Measurements from ENCODE around the gene FBXO33.

FBXO33 gene

GRCh38 chr14:39417014-39417413 lies 15.2 kb downstream of the FBXO33 start:
- Histone ChIP-seq H3K27me3 (ENCODE audit: low read length) (no peaks in the 10 kb centered on the region), H4K20me1 (ENCODE audit: low read depth, low read length) (no peaks in the 10 kb centered on the region), H3K27ac (ENCODE audit: low read depth, low read length) (no peak overlapping the region), H3K4me2 (ENCODE audit: low read depth, low read length, poor library complexity, severe bottlenecking) (no peak overlapping the region), H3K4me3 (ENCODE audit: insufficient read depth, low read length, poor library complexity, severe bottlenecking) (no peak overlapping the region), H3F3A (ENCODE audit: insufficient read depth) (no peaks in the 10 kb centered on the region), H2AFZ (ENCODE audit: low read depth, low read length, severe bottlenecking) (no peak overlapping the region), H3K9me3 (ENCODE audit: insufficient read depth, low read length) (peaks cover 16% of the 10 kb centered on the region; the same call in 1 of the 2 replicates), H3K79me2 (ENCODE audit: insufficient read depth, low read length) (peaks cover 38% of the 10 kb centered on the region), H3K36me3 (ENCODE audit: low read length) (peaks cover 4% of the 10 kb centered on the region; the same call in 1 of the 2 replicates), H3K9ac (ENCODE audit: low read length) (no peak overlapping the region), H3K9me2 (replicated peaks; ENCODE audit: insufficient read depth, low read length) (no peaks in the 10 kb centered on the region)
- TF ChIP-seq EZH2phosphoT487 (conservative IDR thresholded peaks at IDR 0.05; ENCODE audit: low read length) = no peak
- TF ChIP-seq CTCF (IDR thresholded peaks at IDR 0.05; ENCODE audit: insufficient read depth, low read length, poor library complexity, severe bottlenecking) = no peak

- Histone ChIP-seq H3K4me2 (ENCODE audit: low read depth, low read length, poor library complexity, severe bottlenecking) (no peak overlapping the region), H3K27me3 (ENCODE audit: low read length) (no peaks in the 10 kb centered on the region), H2AFZ (ENCODE audit: low read depth, low read length, severe bottlenecking) (no peak overlapping the region), H3K9me3 (ENCODE audit: insufficient read depth, low read length) (peaks cover 16% of the 10 kb centered on the region; the same call in 1 of the 2 replicates), H3K36me3 (ENCODE audit: low read length) (peaks cover 4% of the 10 kb centered on the region; the same call in 1 of the 2 replicates), H3K9me2 (replicated peaks; ENCODE audit: insufficient read depth, low read length) (no peaks in the 10 kb centered on the region), H3K79me2 (ENCODE audit: insufficient read depth, low read length) (peaks cover 29% of the 10 kb centered on the region), H3K27ac (ENCODE audit: low read depth, low read length) (no peak overlapping the region), H3F3A (ENCODE audit: insufficient read depth) (no peaks in the 10 kb centered on the region), H3K4me3 (ENCODE audit: insufficient read depth, low read length, poor library complexity, severe bottlenecking) (no peak overlapping the region), H4K20me1 (ENCODE audit: low read depth, low read length) (no peaks in the 10 kb centered on the region), H3K9ac (ENCODE audit: low read length) (no peak overlapping the region)
- no peak for TF ChIP-seq CTCF (IDR thresholded peaks at IDR 0.05; ENCODE audit: insufficient read depth, low read length, poor library complexity, severe bottlenecking)
- TF ChIP-seq EZH2phosphoT487 (conservative IDR thresholded peaks at IDR 0.05; ENCODE audit: low read length) = no peak
Observed at GRCh38 chr14:39416072-39416471, 16.2 kb downstream of the FBXO33 start.

- Histone ChIP-seq H2AFZ (ENCODE audit: low read depth, low read length, severe bottlenecking) (no peak overlapping the region), H3K27me3 (ENCODE audit: low read length) (no peaks in the 10 kb centered on the region), H4K20me1 (ENCODE audit: low read depth, low read length) (no peaks in the 10 kb centered on the region), H3K9ac (ENCODE audit: low read length) (no peak overlapping the region), H3F3A (ENCODE audit: insufficient read depth) (no peaks in the 10 kb centered on the region), H3K9me3 (ENCODE audit: insufficient read depth, low read length) (no peaks in the 10 kb centered on the region), H3K9me2 (replicated peaks; ENCODE audit: insufficient read depth, low read length) (no peaks in the 10 kb centered on the region), H3K36me3 (ENCODE audit: low read length) (no peaks in the 10 kb centered on the region), H3K27ac (ENCODE audit: low read depth, low read length) (no peak overlapping the region), H3K79me2 (ENCODE audit: insufficient read depth, low read length) (peaks cover 17% of the 10 kb centered on the region; the same call in 1 of the 2 replicates), H3K4me2 (ENCODE audit: low read depth, low read length, poor library complexity, severe bottlenecking) (no peak overlapping the region), H3K4me3 (ENCODE audit: insufficient read depth, low read length, poor library complexity, severe bottlenecking) (no peak overlapping the region)
- TF ChIP-seq CTCF (IDR thresholded peaks at IDR 0.05; ENCODE audit: insufficient read depth, low read length, poor library complexity, severe bottlenecking) (no peak), EZH2phosphoT487 (conservative IDR thresholded peaks at IDR 0.05; ENCODE audit: low read length) (no peak)
Observed at GRCh38 chr14:39406560-39406959, 25.7 kb downstream of the FBXO33 start.
